Fibroblast of the aortic adventitia (primary cell): ENCODE measurements around the gene DCUN1D5. TPM values are rescaled to one million over a fixed set of nuclear protein-coding genes. Genes with fewer than 3 reads are reported as not detected.

Experiments
- DNase-seq: peaks from one replicate; pipeline ENCODE4 v3.0.0-alpha.2; 2010; ENCODE audit warnings: low read depth
- H3K4me3 ChIP-seq: 2 replicates; pipeline ENCODE4 v1.5.1; 2011; ENCODE audit warnings: low read depth, mild to moderate bottlenecking, control low read depth, low read length, moderate library complexity
- CTCF ChIP-seq: IDR thresholded peaks from 2 replicates; pipeline ENCODE4 v1.5.1; 2011; ENCODE audit warnings: mild to moderate bottlenecking, low read length, control low read depth, inconsistent platforms; ENCODE audit not compliant: insufficient read depth
- total RNA-seq: library from RNA; depleted of rRNA; stranded (reverse); fragments of >200 nt; gene quantifications from 2 replicates; pipeline ENCODE4 v1.2.3, GENCODE V29; 2012; ENCODE audit warnings: low replicate concordance

Gene DCUN1D5
- total RNA-seq, 1 donor: 55.9 TPM

DNA sequence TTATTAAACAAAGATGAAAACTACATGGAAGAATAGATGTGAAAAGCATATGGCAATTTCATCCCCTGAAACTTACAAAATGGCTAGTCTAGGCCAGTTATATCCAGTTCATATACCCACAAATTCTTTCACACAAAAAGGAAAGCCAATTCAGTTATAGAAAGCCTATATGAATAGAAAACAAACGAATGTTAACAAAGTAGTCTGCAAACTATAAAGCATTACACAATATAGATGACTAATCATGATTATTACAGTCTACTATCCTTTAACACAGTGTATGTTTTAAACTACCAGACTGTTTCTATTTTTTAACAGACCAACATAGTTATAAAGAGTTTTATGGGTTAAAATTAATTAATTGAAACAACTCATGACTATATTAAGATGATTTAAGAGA, 12.1 kb downstream of the DCUN1D5 start:
- peak; percentile 19 for DNase-seq
- no peak for TF ChIP-seq CTCF
- H3K4me3 ChIP-seq: no peak overlapping the region

DNA sequence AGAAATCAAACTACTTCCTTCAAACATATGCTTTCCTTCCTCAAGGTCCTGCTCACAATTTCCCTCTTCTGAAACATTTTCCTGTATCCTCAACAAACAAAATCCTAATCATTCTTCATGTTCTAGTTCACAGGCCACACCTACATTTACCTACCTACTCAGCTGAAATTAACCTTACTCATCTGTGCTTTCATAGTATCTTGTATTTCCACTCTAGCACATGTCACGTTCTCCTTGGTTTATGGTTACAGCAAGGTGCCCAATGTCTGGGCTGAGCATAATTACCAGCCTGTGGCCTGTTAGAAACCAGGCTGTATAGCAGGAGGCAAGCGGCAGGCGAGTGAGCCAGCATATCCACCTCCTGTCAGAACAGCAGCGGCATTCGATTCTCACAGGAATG, 13.2 kb downstream of the DCUN1D5 start:
- DNase-seq: no peak
- H3K4me3 ChIP-seq: no peak overlapping the region
- TF ChIP-seq CTCF: no peak

GRCh38 chr11:103077554-103077953, 14.4 kb downstream of the DCUN1D5 start:
- no peak for TF ChIP-seq CTCF
- no peak overlapping the region for H3K4me3 ChIP-seq
- no peak for DNase-seq

- TF ChIP-seq CTCF: no peak
Measured at GRCh38 chr11:103076361-103076760, 15.6 kb downstream of the DCUN1D5 start.

GRCh38 chr11:103071008-103071407, 21.0 kb downstream of the DCUN1D5 start:
- no peak for TF ChIP-seq CTCF
- no peak for DNase-seq

More at GRCh38 chr11:103076361-103076760, 15.6 kb downstream of the DCUN1D5 start:
- no peak overlapping the region for H3K4me3 ChIP-seq
- no peak for DNase-seq

DNA sequence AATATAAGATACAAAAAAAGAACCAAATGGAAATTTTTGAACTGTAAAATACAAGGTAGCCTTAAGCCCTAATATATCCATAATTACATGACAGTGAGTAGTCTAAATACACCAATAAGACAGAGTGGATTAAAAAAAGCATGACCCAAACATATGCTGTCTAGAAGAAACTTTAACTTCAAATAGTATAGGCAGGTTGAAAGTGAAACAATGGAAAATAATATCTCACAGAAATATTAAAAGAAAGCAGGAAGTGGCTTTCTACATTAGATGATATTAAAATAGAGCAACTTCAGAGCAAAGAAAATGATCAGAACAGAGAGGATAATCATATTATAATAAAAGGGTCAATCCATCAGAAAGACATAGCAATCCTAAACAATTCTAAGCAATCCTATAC, 21.8 kb downstream of the DCUN1D5 start:
- no peak for TF ChIP-seq CTCF
- no peak for DNase-seq
- no peak overlapping the region for H3K4me3 ChIP-seq

More at GRCh38 chr11:103071008-103071407, 21.0 kb downstream of the DCUN1D5 start:
- H3K4me3 ChIP-seq: no peak overlapping the region

- no peak for DNase-seq
- TF ChIP-seq CTCF: no peak
- no peak overlapping the region for H3K4me3 ChIP-seq
Measured at GRCh38 chr11:103069367-103069766, 22.6 kb downstream of the DCUN1D5 start.
